ENCODE measurements around the gene TYMS. TPM values are rescaled to one million over a fixed set of nuclear protein-coding genes. Genes with fewer than 3 reads are reported as not detected.

The TYMS gene
- total and polyA plus RNA-seq, 2 donors (not counting 3 experiments of a cell fraction or from before 2014, with no cell fraction given): 136 to 200 TPM

GRCh38 chr18:669077-669476, 11.6 kb downstream of the TYMS start:
- intact Hi-C loops (cut with micrococcal nuclease): no loop called here

DNA sequence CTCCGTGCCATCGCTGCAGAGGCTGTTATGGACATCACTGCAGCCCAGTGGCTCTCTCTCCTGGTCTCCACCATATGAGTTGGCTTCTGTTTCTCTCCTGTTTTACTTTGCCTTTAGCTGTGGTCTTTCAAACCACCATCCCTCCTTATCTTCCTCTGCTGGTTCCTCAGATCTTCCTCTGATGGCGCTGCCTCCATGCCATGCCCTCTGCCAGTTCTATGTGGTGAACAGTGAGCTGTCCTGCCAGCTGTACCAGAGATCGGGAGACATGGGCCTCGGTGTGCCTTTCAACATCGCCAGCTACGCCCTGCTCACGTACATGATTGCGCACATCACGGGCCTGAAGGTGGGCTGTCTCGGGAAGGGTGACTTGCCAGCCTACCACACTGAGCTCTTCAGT, 13.1 kb downstream of the TYMS start:
- no peak overlapping the region for H3K4me3 ChIP-seq (replicated peaks in 1 of 3; ENCODE audit: insufficient read depth in 1 of 3, low read depth in 1 of 3, low read length in 3 of 3)
- H3K27me3 ChIP-seq (ENCODE audit: control insufficient read depth in 2 of 2, insufficient read depth in 2 of 2, low read length in 2 of 2): no peaks in the 10 kb centered on the region
- H3K9me1 ChIP-seq (replicated peaks; ENCODE audit: control insufficient read depth, extremely low read depth, insufficient read depth, low read length): no peaks in the 10 kb centered on the region
- DNase-seq (ENCODE audit: low read depth, low spot score) (no peak), FAIRE-seq (no peak)
- BruUV-seq (replicated peaks): no TSS peak
- peaks cover 24% of the 10 kb centered on the region for H3K79me2 ChIP-seq (ENCODE audit: control insufficient read depth, insufficient read depth, low read length)
- no peak overlapping the region for H3K27ac ChIP-seq (ENCODE audit: insufficient read depth, low read depth, low read length)
- dilution Hi-C loops (cut with MboI; ENCODE audit: extremely low pct_ligation_motif_present, low sequenced_read_pairs) (no loop called here), intact Hi-C loops (cut with micrococcal nuclease) (no loop called here)
- no peak overlapping the region for H3K9ac ChIP-seq (replicated peaks; ENCODE audit: extremely low read depth, insufficient read depth, low read length)
- no peak for TF ChIP-seq POLR2AphosphoS5 (IDR thresholded peaks at IDR 0.05; ENCODE audit: insufficient read depth, low read depth, low read length)
- TF ChIP-seq EZH2 (IDR thresholded peaks at IDR 0.05; ENCODE audit: borderline replicate concordance, low read depth, low read length, severe bottlenecking): no peak
- no peak for TF ChIP-seq MYC (IDR thresholded peaks at IDR 0.05; ENCODE audit: low read depth, low read length)
- TF ChIP-seq FOS (IDR thresholded peaks at IDR 0.05; ENCODE audit: borderline replicate concordance, insufficient read depth, low read length): no peak
- TF ChIP-seq, protein P1, sequence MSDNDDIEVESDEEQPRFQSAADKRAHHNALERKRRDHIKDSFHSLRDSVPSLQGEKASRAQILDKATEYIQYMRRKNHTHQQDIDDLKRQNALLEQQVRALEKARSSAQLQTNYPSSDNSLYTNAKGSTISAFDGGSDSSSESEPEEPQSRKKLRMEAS (IDR thresholded peaks at IDR 0.05; ENCODE audit: insufficient read depth, insufficient read length): no peak
- TF ChIP-seq JUN (IDR thresholded peaks at IDR 0.05; ENCODE audit: borderline replicate concordance, insufficient read depth, insufficient read length, low read depth): no peak
- no peak for TF ChIP-seq POLR2A (IDR thresholded peaks at IDR 0.05; ENCODE audit: low read depth, low read length)
- TF ChIP-seq GATA2 (IDR thresholded peaks at IDR 0.05; ENCODE audit: insufficient read depth, insufficient read length, low read depth, low read length): no peak
- TF ChIP-seq, protein P2, sequence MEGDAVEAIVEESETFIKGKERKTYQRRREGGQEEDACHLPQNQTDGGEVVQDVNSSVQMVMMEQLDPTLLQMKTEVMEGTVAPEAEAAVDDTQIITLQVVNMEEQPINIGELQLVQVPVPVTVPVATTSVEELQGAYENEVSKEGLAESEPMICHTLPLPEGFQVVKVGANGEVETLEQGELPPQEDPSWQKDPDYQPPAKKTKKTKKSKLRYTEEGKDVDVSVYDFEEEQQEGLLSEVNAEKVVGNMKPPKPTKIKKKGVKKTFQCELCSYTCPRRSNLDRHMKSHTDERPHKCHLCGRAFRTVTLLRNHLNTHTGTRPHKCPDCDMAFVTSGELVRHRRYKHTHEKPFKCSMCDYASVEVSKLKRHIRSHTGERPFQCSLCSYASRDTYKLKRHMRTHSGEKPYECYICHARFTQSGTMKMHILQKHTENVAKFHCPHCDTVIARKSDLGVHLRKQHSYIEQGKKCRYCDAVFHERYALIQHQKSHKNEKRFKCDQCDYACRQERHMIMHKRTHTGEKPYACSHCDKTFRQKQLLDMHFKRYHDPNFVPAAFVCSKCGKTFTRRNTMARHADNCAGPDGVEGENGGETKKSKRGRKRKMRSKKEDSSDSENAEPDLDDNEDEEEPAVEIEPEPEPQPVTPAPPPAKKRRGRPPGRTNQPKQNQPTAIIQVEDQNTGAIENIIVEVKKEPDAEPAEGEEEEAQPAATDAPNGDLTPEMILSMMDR (IDR thresholded peaks at IDR 0.05; ENCODE audit: extremely low read depth in 1 of 2, insufficient read depth in 1 of 2, low read depth in 1 of 2, low read length in 2 of 2): no peak
- no peaks in the 10 kb centered on the region for H3K4me1 ChIP-seq (ENCODE audit: control insufficient read depth, extremely low read depth, insufficient read depth, low read length)
- no peaks in the 10 kb centered on the region for H4K20me1 ChIP-seq (replicated peaks; ENCODE audit: control insufficient read depth, extremely low read depth, insufficient read depth, low read length)
- H3K9me3 ChIP-seq (replicated peaks; ENCODE audit: control insufficient read depth, insufficient read depth, low read length): no peaks in the 10 kb centered on the region
- no peak overlapping the region for H3K4me2 ChIP-seq (ENCODE audit: insufficient read depth, low read length)
- H3K36me3 ChIP-seq (ENCODE audit: control insufficient read depth in 2 of 2, extremely low read depth in 1 of 2, insufficient read depth in 2 of 2, low read length in 2 of 2): peaks cover 20 to 31% of the 10 kb centered on the region in 2 experiments
- CTCF ChIA-PET: interaction anchor here (0.6 to 1.2 kb wide), 3 partner anchors 12 to 169 kb away, joined by 3 to 4 read pairs (median 4); no protein-coding TSS in a partner anchor
- POLR2A ChIA-PET: no interaction called here
- no peak overlapping the region for H2AFZ ChIP-seq (ENCODE audit: low read depth, low read length)

More at GRCh38 chr18:669077-669476, 11.6 kb downstream of the TYMS start:
- DNase-seq (ENCODE audit: low read depth, low spot score) (no peak), FAIRE-seq (no peak)
- no peaks in the 10 kb centered on the region for H3K4me1 ChIP-seq (ENCODE audit: control insufficient read depth, extremely low read depth, insufficient read depth, low read length)
- H3K9me1 ChIP-seq (replicated peaks; ENCODE audit: control insufficient read depth, extremely low read depth, insufficient read depth, low read length): no peaks in the 10 kb centered on the region
- POLR2A ChIA-PET: no interaction called here
- H3K36me3 ChIP-seq (ENCODE audit: control insufficient read depth in 2 of 2, extremely low read depth in 1 of 2, insufficient read depth in 2 of 2, low read length in 2 of 2): peaks cover 15 to 29% of the 10 kb centered on the region in 2 experiments
- CTCF ChIA-PET: interaction anchor here (1.5 to 1.9 kb wide), 3 partner anchors 12 to 45 kb away, joined by 3 to 7 read pairs (median 3); partner anchors contain the start of gene ENOSF1
- H3K9me3 ChIP-seq (replicated peaks; ENCODE audit: control insufficient read depth, insufficient read depth, low read length): no peaks in the 10 kb centered on the region
- TF ChIP-seq POLR2AphosphoS5 (IDR thresholded peaks at IDR 0.05; ENCODE audit: insufficient read depth, low read depth, low read length): no peak
- TF ChIP-seq FOS (IDR thresholded peaks at IDR 0.05; ENCODE audit: borderline replicate concordance, insufficient read depth, low read length): no peak
- TF ChIP-seq, protein P1 (IDR thresholded peaks at IDR 0.05; ENCODE audit: insufficient read depth, insufficient read length): no peak
- no peak for TF ChIP-seq GATA2 (IDR thresholded peaks at IDR 0.05; ENCODE audit: insufficient read depth, insufficient read length, low read depth, low read length)
- no peak for TF ChIP-seq JUN (IDR thresholded peaks at IDR 0.05; ENCODE audit: borderline replicate concordance, insufficient read depth, insufficient read length, low read depth)
- TF ChIP-seq MYC (IDR thresholded peaks at IDR 0.05; ENCODE audit: low read depth, low read length): no peak
- no peak overlapping the region for H2AFZ ChIP-seq (ENCODE audit: low read depth, low read length)
- peaks cover 24% of the 10 kb centered on the region for H3K79me2 ChIP-seq (ENCODE audit: control insufficient read depth, insufficient read depth, low read length)
- dilution Hi-C loops (cut with MboI; ENCODE audit: extremely low pct_ligation_motif_present, low sequenced_read_pairs): no loop called here
- H3K4me3 ChIP-seq (replicated peaks in 1 of 3; ENCODE audit: insufficient read depth in 1 of 3, low read depth in 1 of 3, low read length in 3 of 3): no peak overlapping the region
- H3K27me3 ChIP-seq (ENCODE audit: control insufficient read depth in 2 of 2, insufficient read depth in 2 of 2, low read length in 2 of 2): no peaks in the 10 kb centered on the region
- no peaks in the 10 kb centered on the region for H4K20me1 ChIP-seq (replicated peaks; ENCODE audit: control insufficient read depth, extremely low read depth, insufficient read depth, low read length)
- H3K4me2 ChIP-seq (ENCODE audit: insufficient read depth, low read length): no peak overlapping the region
- H3K9ac ChIP-seq (replicated peaks; ENCODE audit: extremely low read depth, insufficient read depth, low read length): no peak overlapping the region
- no TSS peak for BruUV-seq (replicated peaks)
- no peak overlapping the region for H3K27ac ChIP-seq (ENCODE audit: insufficient read depth, low read depth, low read length)
